ENCODE data around the gene AJM1. TPM values are rescaled to one million over a fixed set of nuclear protein-coding genes. Genes with fewer than 3 reads are reported as not detected.

AJM1 gene
- total RNA-seq, 2 experiments from 2014 or later: 4.0 to 4.1 TPM

GRCh38 chr9:136890661-136891060, 48.4 kb downstream of the AJM1 start:
- CTCF ChIA-PET: interaction anchor here (1.5 kb wide), 1 partner anchor 8 kb away, joined by 5 read pairs; no protein-coding TSS in a partner anchor
- POLR2A ChIA-PET: no interaction called here
- peaks cover 29% of the 10 kb centered on the region for H3K36me3 Mint-ChIP-seq (ENCODE audit: low read depth)

More at GRCh38 chr9:136890661-136891060, 48.4 kb downstream of the AJM1 start:
- no peak for DNase-seq
- Mint-ChIP-seq H3K9me3 (no peaks in the 10 kb centered on the region), H3K4me1 (peaks cover 19% of the 10 kb centered on the region), H3K4me3 (no peak overlapping the region), H3K27ac (no peak overlapping the region), H3K27me3 (no peaks in the 10 kb centered on the region)

Small RNAs within 50 kb of the gene (microRNA-seq; reads per million reads assigned to microRNA genes)
- gene MIR4292 (ENCODE audit: borderline microRNAs expressed, borderline replicate concordance) (not detected), gene MIR4479 (ENCODE audit: borderline microRNAs expressed, borderline replicate concordance) (1.3 reads per million)

Other genes with a start within 250 kb of the AJM1 start
- under 1 TPM; 0.22 to 0.31 TPM for gene EGFL7, start 179.6 kb upstream of the AJM1 start, total RNA-seq
- gene AGPAT2, start 155.0 kb upstream of the AJM1 start, total RNA-seq: 10 to 100 TPM; 15.0 to 17.0 TPM
- not detected for gene DIPK1B, start 129.9 kb upstream of the AJM1 start, total RNA-seq
- not detected for gene LCN10, start 99.5 kb upstream of the AJM1 start, total RNA-seq
- gene LCN6, start 94.0 kb upstream of the AJM1 start, total RNA-seq: not detected
- not detected for gene LCN8, start 84.2 kb upstream of the AJM1 start, total RNA-seq
- gene LCN15, start 78.0 kb upstream of the AJM1 start, total RNA-seq: not detected
- gene TMEM141, start 51.1 kb upstream of the AJM1 start, total RNA-seq: 10 to 100 TPM; 28.5 to 38.5 TPM
- 1 to 10 TPM in 1 of 2 experiments, under 1 TPM in 1; 0.97 to 1.1 TPM for gene CCDC183, start 46.1 kb upstream of the AJM1 start, total RNA-seq
- gene RABL6, start 34.5 kb upstream of the AJM1 start, total RNA-seq: 100 to 1,000 TPM in 1 of 2 experiments, 10 to 100 TPM in 1; 95.5 to 109 TPM
- gene PHPT1, start 6.9 kb downstream of the AJM1 start, total RNA-seq: 10 to 100 TPM; 90.1 to 99.4 TPM
- gene MAMDC4, start 9.9 kb downstream of the AJM1 start, total RNA-seq: 10 to 100 TPM; 12.4 to 14.4 TPM
- gene EDF1, start 23.8 kb downstream of the AJM1 start, total RNA-seq: 100 to 1,000 TPM; 290 to 291 TPM
- gene TRAF2, start 44.0 kb downstream of the AJM1 start, total RNA-seq: 10 to 100 TPM; 39.4 to 49.4 TPM
- gene FBXW5, start 102.3 kb downstream of the AJM1 start, total RNA-seq: 100 to 1,000 TPM; 116 to 123 TPM
- 1 to 10 TPM in 1 of 2 experiments, under 1 TPM in 1; 0.85 to 1.8 TPM for gene C8G, start 102.8 kb downstream of the AJM1 start, total RNA-seq
- 1 to 10 TPM; 3.1 to 3.5 TPM for gene LCN12, start 109.8 kb downstream of the AJM1 start, total RNA-seq
- gene PTGDS, start 135.0 kb downstream of the AJM1 start, total RNA-seq: 10 to 100 TPM; 22.1 to 24.0 TPM
- gene LCNL1, start 140.5 kb downstream of the AJM1 start, total RNA-seq: under 1 TPM; 0.48 to 0.67 TPM
- 10 to 100 TPM; 80.2 to 98.4 TPM for gene PAXX, start 149.9 kb downstream of the AJM1 start, total RNA-seq
- gene CLIC3, start 154.1 kb downstream of the AJM1 start, total RNA-seq: 1 to 10 TPM; 2.6 to 4.4 TPM
- 10 to 100 TPM; 67.7 to 70.3 TPM for gene ABCA2, start 185.8 kb downstream of the AJM1 start, total RNA-seq
- gene FUT7, start 189.6 kb downstream of the AJM1 start, total RNA-seq: 10 to 100 TPM in 1 of 2 experiments, 1 to 10 TPM in 1; 8.9 to 10.3 TPM
- 10 to 100 TPM; 35.5 to 41.4 TPM for gene NPDC1, start 203.7 kb downstream of the AJM1 start, total RNA-seq
- not detected for gene ENTPD2, start 211.6 kb downstream of the AJM1 start, total RNA-seq
- 10 to 100 TPM; 33.8 to 40.6 TPM for gene SAPCD2, start 228.1 kb downstream of the AJM1 start, total RNA-seq
- gene UAP1L1, start 235.0 kb downstream of the AJM1 start, total RNA-seq: 10 to 100 TPM; 19.1 to 21.9 TPM
- 10 to 100 TPM; 43.0 to 55.0 TPM for gene MAN1B1, start 244.5 kb downstream of the AJM1 start, total RNA-seq